CD14-positive monocyte (primary cell): ENCODE results near the gene DTX2. TPM values are rescaled to one million over a fixed set of nuclear protein-coding genes. Genes with fewer than 3 reads are reported as not detected.

Experiments
- DNase-seq, 3 donors: peaks; one replicate each; pipeline ENCODE4 v3.0.0-alpha.2; 2011 to 2022
- H2AFZ ChIP-seq: 2 replicates; pipeline ENCODE4 v1.6.0; 2012; ENCODE audit warnings: mild to moderate bottlenecking, low read depth, low read length, inconsistent platforms; ENCODE audit not compliant: insufficient read depth, poor library complexity, severe bottlenecking
- H3K27ac ChIP-seq, 2 donors: 1 replicate in 1 of 2; 2 replicates in 1 of 2; pipeline ENCODE4 v1.5.1; 2012 to 2013; ENCODE audit warnings: low read length in 2 of 2, control low read depth in 1 of 2, inconsistent platforms in 1 of 2, low read depth in 1 of 2, mild to moderate bottlenecking in 1 of 2
- H3K27me3 ChIP-seq, 2 donors: one replicate each; pipeline versions ENCODE4 v1.6.0 to v1.6.1; 2011 to 2013; ENCODE audit warnings: low read length in 2 of 2; ENCODE audit not compliant: control insufficient read depth in 2 of 2, insufficient read depth in 2 of 2
- H3K36me3 ChIP-seq, 2 donors: replicated peaks in 1 of 2; 1 replicate in 1 of 2; 2 replicates in 1 of 2; pipeline versions ENCODE4 v1.5.1 to v1.6.1; 2012 to 2013; ENCODE audit warnings: low read length in 2 of 2, control low read depth in 1 of 2, inconsistent platforms in 1 of 2, mild to moderate bottlenecking in 1 of 2; ENCODE audit not compliant: insufficient read depth in 2 of 2, control insufficient read depth in 1 of 2
- H3K4me1 ChIP-seq, 2 donors: 1 replicate in 1 of 2; 2 replicates in 1 of 2; pipeline versions ENCODE4 v1.5.1 to v1.6.1; 2012 to 2013; ENCODE audit warnings: low read length in 2 of 2, control low read depth in 1 of 2, inconsistent platforms in 1 of 2, mild to moderate bottlenecking in 1 of 2, moderate library complexity in 1 of 2; ENCODE audit not compliant: insufficient read depth in 2 of 2, control insufficient read depth in 1 of 2
- H3K4me2 ChIP-seq: replicated peaks from 2 replicates; pipeline ENCODE3; 2012; ENCODE audit warnings: low read length, moderate library complexity, mild to moderate bottlenecking; ENCODE audit not compliant: poor library complexity, severe bottlenecking; ENCODE audit errors: extremely low read depth
- H3K4me3 ChIP-seq, 3 experiments: fragments of 200-600 bp in 1 of 3; sonication (generic) in 1 of 3; replicated peaks in 1 of 3; 1 replicate in 2 of 3; 2 replicates in 1 of 3; pipeline ENCODE4 v1.5.1; 2011 to 2013; ENCODE audit warnings: low read length in 3 of 3, mild to moderate bottlenecking in 3 of 3, control low read depth in 2 of 3, low read depth in 2 of 3, inconsistent platforms in 1 of 3, moderate library complexity in 1 of 3
- H3K79me2 ChIP-seq: 2 replicates; pipeline ENCODE4 v1.6.0; 2012; ENCODE audit warnings: mild to moderate bottlenecking, control low read depth, inconsistent platforms, low read length, moderate library complexity; ENCODE audit not compliant: insufficient read depth
- H3K9ac ChIP-seq: 2 replicates; pipeline ENCODE4 v1.6.0; 2017; ENCODE audit warnings: low read length, mild to moderate bottlenecking; ENCODE audit not compliant: insufficient read depth, poor library complexity, severe bottlenecking
- H3K9me3 ChIP-seq, 2 donors: replicated peaks in 1 of 2; 1 replicate in 1 of 2; 2 replicates in 1 of 2; pipeline versions ENCODE4 v1.5.1 to v1.6.1; 2012 to 2013; ENCODE audit warnings: low read length in 2 of 2, control low read depth in 1 of 2; ENCODE audit not compliant: control insufficient read depth in 1 of 2, insufficient read depth in 1 of 2
- H4K20me1 ChIP-seq: 2 replicates; pipeline ENCODE4 v1.6.0; 2012; ENCODE audit warnings: mild to moderate bottlenecking, low read length, control low read depth, moderate library complexity; ENCODE audit not compliant: insufficient read depth
- H3K27ac Mint-ChIP-seq, 7 donors: one replicate each; pipeline ENCODE4 v1.8.0; 2020; ENCODE audit warnings: mild to moderate bottlenecking in 7 of 7, mixed read lengths in 7 of 7, moderate library complexity in 6 of 7, inconsistent platforms in 2 of 7
- H3K27me3 Mint-ChIP-seq, 3 donors: one replicate each; pipeline ENCODE4 v1.8.0; 2021 to 2022; ENCODE audit warnings: low read depth in 3 of 3, mild to moderate bottlenecking in 3 of 3, mixed read lengths in 3 of 3, moderate library complexity in 3 of 3, inconsistent platforms in 1 of 3
- H3K36me3 Mint-ChIP-seq, 2 donors: one replicate each; pipeline ENCODE4 v1.8.0; 2020; ENCODE audit warnings: mixed read lengths in 2 of 2, inconsistent platforms in 1 of 2, mild to moderate bottlenecking in 1 of 2
- H3K4me1 Mint-ChIP-seq: one replicate; pipeline ENCODE4 v1.8.0; 2020; ENCODE audit warnings: mild to moderate bottlenecking, mixed read lengths
- H3K4me3 Mint-ChIP-seq, 2 donors: one replicate each; pipeline ENCODE4 v1.8.0; 2020; ENCODE audit warnings: mild to moderate bottlenecking in 2 of 2, mixed read lengths in 2 of 2, moderate library complexity in 1 of 2
- H3K9me3 Mint-ChIP-seq, 7 donors: one replicate each; pipeline ENCODE4 v1.8.0; 2020 to 2022; ENCODE audit warnings: mixed read lengths in 7 of 7, mild to moderate bottlenecking in 6 of 7, moderate library complexity in 6 of 7, inconsistent platforms in 2 of 7
- WGBS: methylation state at CpG from one replicate; pipeline ENCODE4 v1.1.5; 2013; ENCODE audit warnings: missing lambda C conversion rate; ENCODE audit not compliant: insufficient coverage; 5-methylcytosine and 5-hydroxymethylcytosine counted together
- intact Hi-C, 2 donors: fragments of 100-400 bp; cut with micrococcal nuclease; formaldehyde crosslinking; loops; one replicate each; pipeline versions ENCODE4 v1.15.0 to v1.15.1; 2023
- polyA plus RNA-seq, 3 donors: library from polyadenylated mRNA; depleted of rRNA in 1 of 3; unstranded in 2 of 3; stranded (reverse) in 1 of 3; fragments of 300-500 nt in 2 of 3; fragments of >200 nt in 1 of 3; fragmentation: Illumina TruSeq in 2 of 3; gene quantifications; 1 replicate in 2 of 3; 2 replicates in 1 of 3; pipeline ENCODE4 v1.2.3, GENCODE V29; 2012 to 2021
- TF ChIP-seq, protein P1 (sequence below): fragments of 200-600 bp; IDR thresholded peaks from one replicate; pipeline ENCODE4 v1.8.0; 2022; ENCODE audit warnings: antibody characterized with exemption, mild to moderate bottlenecking

DTX2 gene
- polyA plus RNA-seq, 3 donors = 11.3 to 35.2 (median 20.2) TPM

DNA sequence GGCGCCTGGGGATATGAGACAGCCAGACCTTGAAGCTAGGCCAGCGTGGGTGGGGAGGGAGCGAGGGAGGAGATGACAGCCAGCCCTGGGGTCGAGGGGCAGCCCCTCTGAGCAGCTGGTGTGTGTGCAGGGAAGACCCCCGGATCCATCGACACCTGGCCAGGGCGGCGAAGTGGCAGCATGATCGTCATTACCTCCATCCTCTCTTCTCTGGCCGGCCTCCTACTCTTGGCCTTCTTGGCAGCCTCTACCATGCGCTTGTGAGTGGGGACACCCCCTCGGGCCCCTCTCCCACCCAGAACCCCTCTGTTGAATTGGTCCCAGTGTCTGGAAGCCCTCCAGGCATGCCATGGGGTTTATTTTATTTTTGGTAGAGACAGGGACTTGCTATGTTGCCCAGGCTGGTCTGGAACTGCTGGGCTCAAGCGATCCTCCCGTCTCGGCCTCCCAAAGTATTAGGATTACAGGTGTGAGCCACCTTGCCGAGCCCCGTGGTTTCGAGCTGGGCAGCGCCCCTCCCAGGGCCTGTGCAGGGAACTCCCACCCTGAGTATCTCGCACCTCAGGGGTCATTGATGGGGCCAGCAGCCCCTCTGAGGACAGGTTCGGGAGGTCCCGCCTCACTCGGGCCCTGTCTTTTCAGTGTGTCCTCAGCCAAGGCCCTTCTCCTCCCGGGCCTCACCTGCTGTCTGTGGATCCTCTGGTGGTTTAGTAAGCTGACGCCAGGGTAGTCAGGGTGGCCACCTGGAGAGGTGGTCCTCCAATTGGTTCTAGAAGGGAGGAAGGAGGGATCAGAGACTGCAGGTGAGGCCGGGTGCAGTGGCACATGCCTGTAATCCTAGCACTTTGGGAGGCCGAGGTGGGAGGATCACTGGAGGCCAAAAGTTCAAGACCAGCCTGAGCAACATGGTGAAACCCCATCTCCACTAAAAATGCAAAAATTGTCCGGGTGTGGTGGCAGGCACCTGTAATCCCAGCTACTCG is 52.6 kb downstream of the DTX2 start:
- intact Hi-C loops = no loop called here
- no peak overlapping the region for H3K4me2 ChIP-seq
- no peak overlapping the region for H2AFZ ChIP-seq
- DNase-seq = no peak
- WGBS = 93% methylated on average over 16 of the region's 29 CpGs
- no peak overlapping the region for H3K4me3 ChIP-seq
- TF ChIP-seq, protein P1, sequence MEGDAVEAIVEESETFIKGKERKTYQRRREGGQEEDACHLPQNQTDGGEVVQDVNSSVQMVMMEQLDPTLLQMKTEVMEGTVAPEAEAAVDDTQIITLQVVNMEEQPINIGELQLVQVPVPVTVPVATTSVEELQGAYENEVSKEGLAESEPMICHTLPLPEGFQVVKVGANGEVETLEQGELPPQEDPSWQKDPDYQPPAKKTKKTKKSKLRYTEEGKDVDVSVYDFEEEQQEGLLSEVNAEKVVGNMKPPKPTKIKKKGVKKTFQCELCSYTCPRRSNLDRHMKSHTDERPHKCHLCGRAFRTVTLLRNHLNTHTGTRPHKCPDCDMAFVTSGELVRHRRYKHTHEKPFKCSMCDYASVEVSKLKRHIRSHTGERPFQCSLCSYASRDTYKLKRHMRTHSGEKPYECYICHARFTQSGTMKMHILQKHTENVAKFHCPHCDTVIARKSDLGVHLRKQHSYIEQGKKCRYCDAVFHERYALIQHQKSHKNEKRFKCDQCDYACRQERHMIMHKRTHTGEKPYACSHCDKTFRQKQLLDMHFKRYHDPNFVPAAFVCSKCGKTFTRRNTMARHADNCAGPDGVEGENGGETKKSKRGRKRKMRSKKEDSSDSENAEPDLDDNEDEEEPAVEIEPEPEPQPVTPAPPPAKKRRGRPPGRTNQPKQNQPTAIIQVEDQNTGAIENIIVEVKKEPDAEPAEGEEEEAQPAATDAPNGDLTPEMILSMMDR = no peak
- no peak overlapping the region for H3K27ac ChIP-seq
- no peaks in the 10 kb centered on the region for H3K4me1 ChIP-seq
- no peaks in the 10 kb centered on the region for H3K36me3 ChIP-seq
- no peaks in the 10 kb centered on the region for H3K9me3 Mint-ChIP-seq
- H3K27me3 Mint-ChIP-seq = peaks cover 0 to 3% (median 2%) of the 10 kb centered on the region in 3 donors
- no peak overlapping the region for H3K4me3 Mint-ChIP-seq
- H3K9ac ChIP-seq = no peak overlapping the region
- no peaks in the 10 kb centered on the region for H3K36me3 Mint-ChIP-seq
- no peaks in the 10 kb centered on the region for H3K9me3 ChIP-seq
- no peaks in the 10 kb centered on the region for H3K79me2 ChIP-seq
- no peaks in the 10 kb centered on the region for H3K27me3 ChIP-seq
- H4K20me1 ChIP-seq = no peaks in the 10 kb centered on the region
- H3K4me1 Mint-ChIP-seq = no peaks in the 10 kb centered on the region
- peak overlapping the region in 1 of 7 donors; percentile 63 for H3K27ac Mint-ChIP-seq

DNA sequence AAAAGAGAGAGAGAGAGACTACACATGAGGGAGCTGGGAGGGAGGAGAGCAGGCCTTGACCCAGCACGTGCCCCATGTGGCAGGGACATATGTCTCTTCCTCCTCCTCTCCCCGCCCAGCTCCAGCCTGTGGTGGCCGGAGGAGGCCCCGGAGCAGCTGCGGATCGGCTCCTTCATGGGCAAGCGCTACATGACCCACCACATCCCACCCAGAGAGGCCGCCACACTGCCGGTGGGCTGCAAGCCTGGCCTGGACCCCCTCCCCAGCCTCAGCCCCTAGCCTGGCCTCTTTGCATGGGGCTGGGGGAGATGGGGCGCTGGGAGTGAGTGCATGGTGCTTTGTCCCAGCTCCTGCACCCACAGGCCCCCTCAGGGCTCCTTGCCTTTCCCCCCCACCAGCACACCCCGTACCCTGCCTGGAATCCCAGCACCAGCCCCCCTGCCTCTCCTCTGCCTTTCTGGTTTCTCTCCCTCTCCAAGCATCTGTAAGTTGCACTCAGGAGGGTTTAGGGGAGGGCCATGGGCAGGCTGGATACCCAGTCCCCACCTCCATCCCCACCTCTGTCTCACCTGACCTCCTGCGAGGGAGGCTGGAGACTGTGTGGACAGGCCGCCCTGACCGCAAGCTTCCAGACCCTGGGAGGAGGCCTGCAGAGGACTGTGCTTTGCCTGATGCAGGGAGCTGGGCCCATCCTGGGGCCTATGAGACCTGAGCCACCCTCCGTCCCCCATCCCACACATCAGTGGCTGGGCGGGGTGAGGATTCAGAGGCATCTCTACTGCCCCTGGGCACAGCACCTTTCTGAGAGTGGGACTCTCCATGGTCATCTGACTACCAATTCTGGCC is 53.6 kb downstream of the DTX2 start:
- H3K4me3 ChIP-seq = no peak overlapping the region
- H2AFZ ChIP-seq = no peak overlapping the region
- no peak for DNase-seq
- Mint-ChIP-seq H3K27ac (no peak overlapping the region), H3K9me3 (no peaks in the 10 kb centered on the region), H3K4me3 (no peak overlapping the region), H3K4me1 (no peaks in the 10 kb centered on the region), H3K36me3 (no peaks in the 10 kb centered on the region), H3K27me3 (no peaks in the 10 kb centered on the region)
- H3K9ac ChIP-seq = no peak overlapping the region
- TF ChIP-seq, protein P1 = no peak
- H4K20me1 ChIP-seq = no peaks in the 10 kb centered on the region
- no peak overlapping the region for H3K4me2 ChIP-seq
- intact Hi-C loops = no loop called here
- no peaks in the 10 kb centered on the region for H3K27me3 ChIP-seq
- H3K4me1 ChIP-seq = no peaks in the 10 kb centered on the region
- no peaks in the 10 kb centered on the region for H3K9me3 ChIP-seq
- 90% methylated on average over 5 of the region's 16 CpGs for WGBS
- no peak overlapping the region for H3K27ac ChIP-seq
- no peaks in the 10 kb centered on the region for H3K36me3 ChIP-seq
- no peaks in the 10 kb centered on the region for H3K79me2 ChIP-seq
